Skin epidermis (tissue), 12 donors: Measurements from ENCODE around the gene ITGB6.

Source experiments
- H3K27ac ChIP-seq, 21 experiments: fragments of 200-600 bp; sonication (generic) in 11 of 21; one replicate each; pipeline ENCODE4 v1.5.0; 2020; ENCODE audit warnings: mild to moderate bottlenecking in 3 of 21, inconsistent platforms in 2 of 21, moderate library complexity in 2 of 21
- H3K4me3 ChIP-seq, 7 experiments: fragments of 200-600 bp; sonication (generic) in 2 of 7; one replicate each; pipeline ENCODE4 v1.5.0; 2020; ENCODE audit warnings: inconsistent platforms in 2 of 7, mild to moderate bottlenecking in 2 of 7, moderate library complexity in 1 of 7

The ITGB6 gene

GRCh38 chr2:160063271-160063670, 136.8 kb downstream of the ITGB6 start:
- H3K27ac ChIP-seq: peak overlapping the region in 9 of 21 experiments; percentile 13 to 84 (median 74)

GRCh38 chr2:160062292-160063005, 137.6 kb downstream of the ITGB6 start, which contains the start of gene PLA2R1:
PLA2R1 (minus strand) TSS chr2:160062615; CDS start chr2:160062403, 212 bp downstream.
- H3K4me3 ChIP-seq: peak within 1 kb of the TSS; percentile 49 to 76 (median 61)

More at GRCh38 chr2:160063271-160063670, 136.8 kb downstream of the ITGB6 start:
- no peak overlapping the region for H3K4me3 ChIP-seq

GRCh38 chr2:160061944-160062291, 138.2 kb downstream of the ITGB6 start:
- peak overlapping the region; percentile 21 to 86 (median 76) for H3K27ac ChIP-seq

More at GRCh38 chr2:160062292-160063005, 137.6 kb downstream of the ITGB6 start, which contains the start of gene PLA2R1:
- H3K27ac ChIP-seq: peak within 1 kb of the TSS; percentile 25 to 86 (median 76)

GRCh38 chr2:160061533-160061932, 138.5 kb downstream of the ITGB6 start:
- peak overlapping the region in 18 of 21 experiments; percentile 38 to 86 (median 79) for H3K27ac ChIP-seq
- peak overlapping the region; percentile 49 to 76 (median 61) for H3K4me3 ChIP-seq

More at GRCh38 chr2:160061944-160062291, 138.2 kb downstream of the ITGB6 start:
- H3K4me3 ChIP-seq: peak overlapping the region; percentile 49 to 76 (median 61)

GRCh38 chr2:160060297-160060696, 139.8 kb downstream of the ITGB6 start:
- no peak overlapping the region for H3K27ac ChIP-seq
- H3K4me3 ChIP-seq: no peak overlapping the region

GRCh38 chr2:160057356-160057755, 142.7 kb downstream of the ITGB6 start:
- H3K27ac ChIP-seq: no peak overlapping the region
- H3K4me3 ChIP-seq: no peak overlapping the region

GRCh38 chr2:160055726-160056108, 144.4 kb downstream of the ITGB6 start:
- Histone ChIP-seq H3K27ac (no peak overlapping the region), H3K4me3 (no peak overlapping the region)

GRCh38 chr2:160054984-160055725, 144.9 kb downstream of the ITGB6 start:
- peak overlapping the region in 1 of 21 experiments; percentile 41 for H3K27ac ChIP-seq

GRCh38 chr2:160053946-160054345, 146.1 kb downstream of the ITGB6 start:
- H3K27ac ChIP-seq: no peak overlapping the region

More at GRCh38 chr2:160054984-160055725, 144.9 kb downstream of the ITGB6 start:
- no peak overlapping the region for H3K4me3 ChIP-seq

GRCh38 chr2:160052531-160052930, 147.5 kb downstream of the ITGB6 start:
- Histone ChIP-seq H3K27ac (peak overlapping the region in 2 of 21 experiments; percentile 30 to 53), H3K4me3 (no peak overlapping the region)

More at GRCh38 chr2:160053946-160054345, 146.1 kb downstream of the ITGB6 start:
- H3K4me3 ChIP-seq: no peak overlapping the region

- no peak overlapping the region for H3K4me3 ChIP-seq
- H3K27ac ChIP-seq: peak overlapping the region in 2 of 21 experiments; percentile 30 to 80
These were observed 148.7 kb downstream of the ITGB6 start for GRCh38 chr2:160051371-160051800.

- no peak overlapping the region for H3K4me3 ChIP-seq
- no peak overlapping the region for H3K27ac ChIP-seq
These were observed 149.9 kb downstream of the ITGB6 start for GRCh38 chr2:160050147-160050546.
